Stimulated activated CD4-positive, alpha-beta T cell treated with anti-CD3 and anti-CD28 coated beads, Interleukin-15, amount 100 ng/mL, for 24 hours (primary cell): ENCODE data around the gene TEX22.

Experiments used
- DNase-seq: peaks from one replicate; pipeline ENCODE4 v3.0.0-alpha.2; 2020

TEX22 gene

DNA sequence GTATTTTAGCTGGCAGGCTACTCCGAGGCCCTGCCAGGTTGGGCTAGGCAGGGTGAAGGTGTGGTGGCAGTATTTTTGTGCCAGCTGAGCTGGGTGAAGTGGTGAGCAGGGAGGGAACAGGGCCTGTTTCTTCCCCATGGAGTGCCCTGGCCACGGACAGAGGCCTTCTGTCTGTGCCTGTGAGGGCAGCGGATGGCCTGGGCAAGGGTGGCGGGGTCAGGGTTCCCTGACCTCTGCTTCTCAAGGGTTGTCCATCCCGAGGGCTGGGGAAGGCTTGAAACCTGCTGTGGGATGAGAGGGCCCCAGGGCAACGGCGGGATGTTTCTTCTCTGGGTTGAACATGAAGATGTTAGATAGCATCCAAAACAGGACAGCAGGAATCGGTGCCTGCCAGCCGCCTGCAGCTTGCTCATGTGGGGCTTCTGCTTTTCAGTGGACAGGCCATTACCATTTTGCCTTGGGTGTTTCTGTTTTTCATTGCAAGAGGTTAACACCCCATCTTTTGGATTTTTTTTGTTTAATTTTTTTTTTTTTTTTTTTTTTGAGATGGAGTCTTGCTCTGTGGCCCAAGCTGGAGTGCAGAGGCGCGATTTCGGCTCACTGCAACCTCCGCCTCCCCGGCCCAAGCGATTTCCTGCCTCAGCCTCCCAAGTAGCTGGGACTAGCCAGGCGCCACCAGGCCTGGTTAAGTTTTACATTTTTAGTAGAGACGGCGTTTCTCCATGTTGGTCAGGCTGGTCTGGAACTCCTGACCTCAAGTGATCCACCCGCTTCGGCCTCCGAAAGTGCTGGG, 24.6 kb downstream of the TEX22 start:
- no peak for DNase-seq

DNA sequence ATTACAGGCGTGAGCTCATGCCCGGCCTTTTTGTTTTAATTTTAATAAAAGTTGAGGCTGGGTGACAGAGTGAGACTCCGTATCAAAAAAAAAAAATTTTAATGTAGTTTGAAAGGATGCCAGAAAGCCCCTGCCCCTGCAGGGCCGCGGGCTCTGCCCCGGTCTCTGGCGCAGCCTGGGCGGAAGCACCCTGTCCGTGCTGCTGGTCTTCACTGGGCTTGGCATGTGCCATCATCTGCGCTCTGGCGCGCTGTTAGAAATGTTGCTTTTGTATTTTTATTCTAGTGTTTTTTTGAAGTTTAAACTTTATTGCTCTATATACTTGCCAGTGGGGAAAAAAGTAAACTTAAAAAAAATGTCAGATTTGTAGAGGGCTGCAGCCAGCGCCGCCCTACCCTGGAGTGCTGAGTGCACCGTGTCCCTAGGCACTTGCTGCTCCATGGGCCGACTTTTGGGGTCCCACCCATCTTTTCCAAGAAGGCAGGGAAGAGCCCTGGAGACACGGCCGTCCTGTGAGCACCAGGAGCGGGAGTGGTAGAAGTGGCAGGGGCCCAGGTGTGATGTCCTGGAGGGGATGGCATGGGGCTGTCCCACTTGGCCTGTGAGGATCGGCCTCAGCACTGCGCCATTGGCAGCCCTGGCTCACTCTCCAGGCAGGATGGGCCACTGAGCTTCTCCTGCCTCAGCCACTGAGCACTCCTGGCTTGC, 25.3 kb downstream of the TEX22 start:
- DNase-seq, result no peak

GRCh38 chr14:105424861-105425260, 26.5 kb downstream of the TEX22 start:
- no peak for DNase-seq

DNA sequence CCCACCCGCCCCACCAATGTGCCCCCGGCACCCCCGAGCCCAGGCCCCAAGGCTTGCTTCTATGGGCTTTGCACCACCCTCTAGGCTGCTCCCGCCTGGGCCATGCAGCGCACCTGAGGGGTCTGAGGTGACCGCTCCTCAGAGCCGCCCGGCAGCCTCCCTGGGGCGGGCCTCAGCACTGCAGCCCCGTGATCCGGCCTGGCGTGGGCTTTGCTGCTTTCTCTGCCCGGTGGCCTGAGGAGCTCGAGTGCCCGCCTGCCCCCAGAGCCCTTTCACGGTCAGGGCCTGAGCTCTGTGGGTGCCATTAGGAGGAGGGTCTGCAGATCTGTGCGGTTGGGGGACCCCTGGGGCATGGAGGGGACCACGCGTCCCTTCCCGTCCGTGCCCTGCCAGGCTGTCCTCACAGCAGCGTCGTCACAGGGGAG, 27.5 kb downstream of the TEX22 start:
- no peak for DNase-seq

- DNase-seq, result no peak
Observed at GRCh38 chr14:105426416-105427130, 28.2 kb downstream of the TEX22 start.

DNA sequence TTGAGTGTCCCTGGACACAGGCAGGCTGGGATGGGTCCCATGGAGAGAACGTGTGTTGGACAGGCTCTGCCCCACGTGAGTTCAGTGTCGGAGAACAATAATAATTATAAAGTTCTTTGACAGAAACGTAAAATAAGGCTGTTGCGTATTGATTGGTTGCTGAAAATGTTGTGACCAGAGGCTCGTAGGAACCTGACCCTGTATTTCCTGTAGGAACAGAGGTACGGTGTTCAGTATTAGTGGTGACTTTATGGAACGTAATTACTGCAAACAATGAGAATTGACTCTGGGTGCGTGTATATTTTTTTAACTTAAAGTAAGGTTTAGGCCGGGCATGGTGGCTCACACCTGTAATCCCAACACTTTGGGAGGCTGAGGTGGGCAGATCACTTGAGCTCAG, 29.1 kb downstream of the TEX22 start:
- no peak for DNase-seq

DNA sequence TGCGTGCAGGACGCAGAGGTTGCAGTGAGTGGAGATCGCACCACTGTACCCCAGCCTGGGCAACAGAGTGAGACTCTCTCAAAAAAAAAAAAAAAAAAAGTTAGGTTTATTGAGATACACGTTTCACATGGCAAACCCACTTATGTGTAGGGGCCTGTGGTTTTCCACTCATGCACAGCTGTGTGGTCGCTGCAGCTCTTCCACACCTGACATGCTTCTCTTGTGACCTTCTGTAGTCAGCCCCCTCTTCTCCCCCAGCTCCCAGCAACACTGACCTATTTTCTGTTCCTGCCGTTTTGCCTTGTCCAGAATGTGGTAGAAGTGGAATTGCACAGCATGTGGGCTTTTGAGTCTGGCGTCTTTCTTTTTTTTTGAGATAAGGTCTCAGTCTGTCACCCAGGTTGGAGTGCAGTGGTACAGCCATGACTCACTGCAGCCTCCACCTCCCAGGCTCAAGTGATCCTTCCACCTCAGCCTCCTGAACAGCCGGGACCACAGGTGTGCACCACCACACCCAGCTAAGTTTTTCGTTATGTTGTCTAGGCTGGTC, 29.7 kb downstream of the TEX22 start:
- no peak for DNase-seq

GRCh38 chr14:105430042-105430441, 31.7 kb downstream of the TEX22 start:
- DNase-seq, result no peak

DNA sequence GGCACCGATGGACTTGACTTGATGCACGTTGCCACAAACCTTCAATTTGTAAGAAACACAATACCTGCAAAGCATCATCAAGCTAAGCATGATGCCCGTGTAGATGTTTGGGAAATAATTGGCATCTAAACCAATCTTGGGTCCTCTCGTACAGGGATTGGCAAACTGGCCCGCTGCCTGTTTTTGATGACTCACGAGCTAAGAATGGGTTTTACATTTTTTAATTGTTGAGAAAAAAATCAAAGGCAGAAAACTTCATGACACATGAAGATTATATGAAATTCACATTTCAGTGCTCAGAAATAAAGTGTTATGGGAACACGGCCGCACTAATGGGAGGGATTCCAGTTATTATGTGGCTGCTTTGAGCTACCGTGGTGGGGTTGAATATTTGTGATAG, 32.2 kb downstream of the TEX22 start:
- no peak for DNase-seq

DNA sequence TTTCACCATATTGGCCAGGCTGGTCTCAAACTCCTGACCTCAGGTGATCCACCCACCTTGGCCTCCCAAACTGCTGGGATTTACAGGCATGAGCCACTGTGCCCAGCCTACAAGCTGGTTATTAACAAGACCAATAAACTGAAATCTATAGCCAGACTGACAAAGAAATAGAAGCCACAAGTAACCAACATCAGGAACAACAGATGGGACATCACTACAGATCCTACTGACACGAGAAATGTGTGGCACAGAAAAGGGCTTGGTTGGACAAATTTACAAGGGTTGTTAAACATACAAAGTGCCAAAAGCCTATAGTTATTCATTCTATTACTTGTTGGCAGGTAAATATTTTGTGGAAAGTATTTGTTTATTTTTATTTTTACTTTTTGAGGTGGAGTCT, 32.9 kb downstream of the TEX22 start:
- no peak for DNase-seq

DNA sequence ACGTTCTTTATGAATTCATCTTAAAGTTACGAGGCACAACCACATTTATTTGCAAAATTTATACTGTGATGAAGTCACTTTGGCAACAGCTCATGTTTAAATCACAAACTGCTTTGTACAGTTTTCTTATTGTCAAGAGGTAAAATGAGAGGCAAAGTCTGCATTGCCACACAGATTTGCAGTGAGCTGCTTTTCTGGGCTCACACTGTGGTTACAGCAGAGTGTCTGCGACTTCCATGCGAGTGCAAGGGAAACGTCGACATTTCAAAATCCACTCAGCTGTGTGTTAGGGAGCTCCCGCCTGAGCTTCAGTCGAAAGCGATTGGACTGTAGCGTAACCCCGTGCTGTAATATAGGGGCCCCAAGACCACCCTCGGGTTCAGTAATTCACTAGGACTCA, 34.3 kb downstream of the TEX22 start:
- no peak for DNase-seq

DNA sequence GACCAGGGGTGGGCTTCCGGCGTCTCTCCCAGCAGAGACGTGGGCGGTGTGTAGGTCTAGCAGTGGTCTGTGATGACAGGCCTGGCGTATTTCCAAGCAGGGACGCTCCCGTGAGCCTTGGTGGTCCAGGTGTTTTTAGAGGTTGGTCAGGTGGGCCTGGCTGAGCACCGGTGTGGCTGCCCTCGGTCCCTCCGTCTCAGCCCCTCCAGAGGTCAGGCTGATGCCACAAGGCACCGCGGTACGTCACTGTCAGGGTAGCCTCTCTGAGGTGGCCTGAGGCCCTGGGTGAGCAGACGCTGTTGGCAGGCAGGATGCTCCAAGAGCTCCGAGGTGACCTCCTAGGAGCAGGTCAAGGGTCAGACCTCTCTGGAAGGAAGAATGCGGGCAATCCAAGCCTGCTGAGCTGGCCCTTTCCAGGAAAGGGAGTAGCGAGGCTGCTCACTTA, 34.8 kb downstream of the TEX22 start:
- DNase-seq, result no peak

GRCh38 chr14:105436402-105436801, 38.1 kb downstream of the TEX22 start:
- DNase-seq, result no peak

- DNase-seq, result no peak
Observed at GRCh38 chr14:105436891-105437722, 38.8 kb downstream of the TEX22 start.

DNA sequence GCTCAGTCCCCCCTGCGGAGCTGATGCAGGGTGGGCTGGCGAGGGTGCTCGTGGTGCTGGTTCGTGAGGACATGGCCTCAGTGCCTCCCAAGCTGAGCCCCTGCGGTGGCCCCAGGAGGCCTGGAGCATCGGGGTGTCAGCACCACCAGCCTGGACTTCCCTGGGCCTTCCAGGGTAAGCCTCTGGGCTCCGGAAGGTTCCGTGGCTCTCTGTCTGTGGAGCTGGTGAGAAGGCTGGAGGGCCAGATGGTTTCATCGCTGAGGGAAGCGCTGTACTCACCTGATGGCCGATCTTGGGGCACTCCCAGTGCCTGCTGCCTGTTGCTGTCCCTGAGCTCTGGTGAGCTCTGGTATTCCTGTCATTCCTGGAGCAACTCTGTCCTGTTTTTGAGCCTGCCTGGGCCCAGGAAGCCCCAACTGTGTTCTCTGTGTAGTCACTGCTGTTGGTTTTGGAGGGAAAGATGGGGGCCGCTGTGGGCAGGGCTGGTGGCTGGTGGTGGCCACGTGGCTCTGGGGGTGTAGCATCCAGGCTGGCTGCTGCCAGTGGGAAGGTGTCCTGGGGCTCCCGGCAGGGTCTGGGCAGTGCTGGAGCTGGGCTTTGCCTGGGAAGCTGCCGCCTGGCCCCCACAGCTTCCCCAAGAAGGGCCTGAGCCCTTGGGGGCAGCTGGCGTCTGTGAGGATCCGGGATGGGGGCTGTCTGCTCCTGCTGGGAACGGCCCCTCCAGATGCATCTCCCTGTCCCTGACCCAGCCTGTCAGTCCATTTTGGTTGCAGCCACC, 39.6 kb downstream of the TEX22 start:
- no peak for DNase-seq

- no peak for DNase-seq
Observed at GRCh38 chr14:105439179-105439578, 40.8 kb downstream of the TEX22 start.

DNA sequence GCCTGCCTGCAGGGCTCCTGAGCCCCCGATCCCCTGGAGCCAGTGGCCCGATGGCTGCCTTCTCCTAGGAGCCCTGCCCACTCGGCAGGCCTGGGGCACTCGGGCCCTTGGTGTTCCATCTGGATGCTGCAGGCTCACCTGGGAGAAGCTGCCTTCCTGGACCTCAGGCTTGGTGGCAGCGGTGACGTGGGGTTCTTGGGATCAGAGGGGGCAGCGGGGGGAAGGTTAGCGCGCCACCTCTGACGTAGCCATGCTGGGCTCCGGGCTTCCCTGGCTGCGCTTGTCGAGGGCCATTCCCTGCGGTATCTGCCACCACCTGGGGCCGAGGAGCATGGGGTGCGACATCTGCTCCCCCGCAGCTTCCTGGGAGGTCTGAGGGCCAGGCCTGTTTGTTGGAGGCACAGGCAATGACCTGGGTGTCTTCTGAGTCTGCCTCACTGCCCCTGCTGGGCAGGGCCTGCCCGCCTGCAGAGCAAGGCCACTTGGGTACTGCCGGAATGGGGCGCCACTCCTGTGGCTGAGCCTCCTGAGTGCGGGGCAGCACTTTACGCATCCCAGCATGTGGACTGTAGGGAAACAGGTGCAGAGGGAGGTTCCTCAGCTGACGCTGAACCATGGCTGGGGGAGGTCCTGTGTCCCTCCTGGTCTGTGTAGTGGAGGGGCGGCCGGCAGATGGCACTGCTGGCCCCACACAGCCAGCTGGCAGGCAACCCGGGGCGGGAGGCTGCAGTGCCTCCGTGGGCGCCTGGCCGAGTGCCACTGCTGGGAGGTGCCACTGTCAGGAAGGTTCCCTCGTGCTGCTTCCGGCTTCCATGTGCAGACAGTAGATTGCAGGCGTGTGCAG, 41.6 kb downstream of the TEX22 start:
- DNase-seq, result no peak

DNA sequence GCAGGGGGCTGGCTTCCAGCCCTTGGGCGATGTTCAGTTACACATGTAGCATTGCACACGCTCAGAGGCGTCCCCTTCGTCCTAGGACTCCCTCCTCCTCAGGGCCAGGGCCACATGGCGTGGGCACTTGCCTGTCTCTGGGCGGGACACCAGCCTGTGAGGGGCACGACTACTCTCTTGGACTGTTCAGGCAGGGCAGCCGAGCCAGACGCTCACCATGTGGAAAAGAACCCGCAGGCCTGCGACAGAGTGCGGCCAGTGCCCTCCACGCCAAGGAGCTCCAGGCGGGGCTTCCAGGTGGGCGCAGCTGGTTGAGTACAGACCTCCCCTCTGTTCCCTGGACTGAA, 42.2 kb downstream of the TEX22 start:
- DNase-seq, result no peak

DNA sequence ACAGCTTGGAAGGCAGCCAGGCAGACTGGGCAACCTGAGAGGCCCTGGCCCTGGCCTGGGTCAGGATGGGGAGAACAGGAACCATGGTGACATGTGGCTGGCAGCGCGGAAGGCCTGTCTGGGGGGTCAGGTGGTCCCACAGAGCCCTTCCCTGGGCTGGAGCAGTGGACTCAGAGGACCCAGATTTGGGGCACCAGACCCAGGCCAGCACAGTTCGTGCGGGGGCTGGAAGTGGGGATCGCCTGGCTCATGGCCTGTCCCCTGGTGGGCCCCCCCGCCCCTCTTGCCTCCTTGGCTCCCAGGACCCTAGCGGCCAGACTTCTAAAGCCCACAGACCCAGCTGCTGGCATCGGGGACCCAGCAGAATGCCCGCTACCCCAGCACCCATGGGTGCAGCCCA, 42.7 kb downstream of the TEX22 start:
- DNase-seq, result no peak

- no peak for DNase-seq
Observed at GRCh38 chr14:105442125-105442524, 43.8 kb downstream of the TEX22 start.

GRCh38 chr14:105442834-105443233, 44.5 kb downstream of the TEX22 start:
- DNase-seq, result no peak
